ENCODE data around the gene HTR3B. TPM values are rescaled to one million over a fixed set of nuclear protein-coding genes. Genes with fewer than 3 reads are reported as not detected.
A peak's percentile ranks its signal among the peaks of the same experiment; 100 is the strongest.

HTR3B gene
- polyA plus RNA-seq, 1 of the 3 experiments (the other 2 are of a cell fraction), result not detected

DNA sequence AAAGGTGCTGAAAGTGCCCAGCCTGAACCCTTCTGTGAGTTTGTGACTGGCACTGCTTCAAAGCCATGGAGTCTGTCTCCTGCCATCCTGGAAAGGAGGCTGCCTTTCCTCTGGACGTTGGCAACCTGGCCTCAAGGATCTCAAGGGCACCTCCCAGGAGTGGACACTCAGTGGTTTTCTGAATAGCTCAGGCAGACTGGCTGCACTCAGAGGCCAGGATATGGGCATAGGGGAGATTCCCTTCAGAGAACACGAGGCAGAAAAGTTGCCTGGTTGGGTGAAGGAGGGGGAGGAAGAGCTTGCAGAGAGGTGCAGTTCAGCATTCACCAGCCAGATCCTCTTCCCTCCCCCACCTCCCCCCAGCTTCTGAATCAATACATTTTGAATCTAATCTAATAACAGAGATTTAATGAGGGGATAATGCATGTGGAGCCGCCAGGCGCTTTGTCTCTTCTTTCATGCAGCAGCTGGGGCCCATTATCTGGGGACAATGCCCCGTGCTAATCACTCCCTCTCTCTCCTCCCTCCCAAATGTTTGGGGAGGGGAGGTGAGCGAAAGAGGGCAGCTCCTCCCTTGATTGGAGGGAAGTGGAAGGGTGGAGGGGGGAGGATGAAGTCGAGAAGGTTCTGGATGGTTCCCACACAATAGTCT, 88.0 kb downstream of the HTR3B start:
- H4K20me1 ChIP-seq (ENCODE audit: insufficient read depth), result no peaks in the 10 kb centered on the region
- POLR2A ChIA-PET, result no interaction called here
- no peak overlapping the region for H3K4me3 ChIP-seq (ENCODE audit: low read depth in 2 of 2, low read length in 1 of 2)
- H3K79me2 ChIP-seq (ENCODE audit: insufficient read depth), result no peaks in the 10 kb centered on the region
- peaks cover 0 to 16% of the 10 kb centered on the region in 2 experiments; a peak in 1 of 4 replicates for H3K4me1 ChIP-seq (ENCODE audit: control insufficient read depth in 1 of 2, insufficient read depth in 2 of 2, low read depth in 1 of 2, low read length in 1 of 2)
- H2AFZ ChIP-seq (ENCODE audit: low read depth), result no peak overlapping the region
- 0 out of 2 replicates have a peak, but pooled peaks have one; percentile 7 for TF ChIP-seq GATA2 (CRISPR knock-in tag; IDR thresholded peaks at IDR 0.05)
- no peak for TF ChIP-seq TCF12 (IDR thresholded peaks at IDR 0.05)
- H3K36me3 ChIP-seq (replicated peaks in 1 of 2; ENCODE audit: control insufficient read depth in 1 of 2, insufficient read depth in 2 of 2, low read length in 1 of 2), result no peaks in the 10 kb centered on the region
- no peaks in the 10 kb centered on the region for H3F3A ChIP-seq (replicated peaks; ENCODE audit: insufficient read depth)
- CTCF ChIA-PET, result interaction anchor here (0.9 to 11.0 kb wide), 13 partner anchors 14 to 316 kb away, joined by 3 to 329 read pairs (median 6); partner anchors contain the start of gene HTR3A
- no peak overlapping the region for H3K4me2 ChIP-seq
- H3K27ac ChIP-seq (ENCODE audit: low read depth in 2 of 2, low read length in 1 of 2), result no peak overlapping the region
- no peaks in the 10 kb centered on the region for H3K9me3 ChIP-seq
- 2% methylated on average over 7 of the region's 7 CpGs for WGBS (ENCODE audit: low lambda C conversion rate)
- peak; percentile 59 for DNase-seq
- no peaks in the 10 kb centered on the region for H3K27me3 ChIP-seq (ENCODE audit: insufficient read depth)
- no peaks in the 10 kb centered on the region for H3K9me2 ChIP-seq
- H3K9ac ChIP-seq, result no peak overlapping the region

DNA sequence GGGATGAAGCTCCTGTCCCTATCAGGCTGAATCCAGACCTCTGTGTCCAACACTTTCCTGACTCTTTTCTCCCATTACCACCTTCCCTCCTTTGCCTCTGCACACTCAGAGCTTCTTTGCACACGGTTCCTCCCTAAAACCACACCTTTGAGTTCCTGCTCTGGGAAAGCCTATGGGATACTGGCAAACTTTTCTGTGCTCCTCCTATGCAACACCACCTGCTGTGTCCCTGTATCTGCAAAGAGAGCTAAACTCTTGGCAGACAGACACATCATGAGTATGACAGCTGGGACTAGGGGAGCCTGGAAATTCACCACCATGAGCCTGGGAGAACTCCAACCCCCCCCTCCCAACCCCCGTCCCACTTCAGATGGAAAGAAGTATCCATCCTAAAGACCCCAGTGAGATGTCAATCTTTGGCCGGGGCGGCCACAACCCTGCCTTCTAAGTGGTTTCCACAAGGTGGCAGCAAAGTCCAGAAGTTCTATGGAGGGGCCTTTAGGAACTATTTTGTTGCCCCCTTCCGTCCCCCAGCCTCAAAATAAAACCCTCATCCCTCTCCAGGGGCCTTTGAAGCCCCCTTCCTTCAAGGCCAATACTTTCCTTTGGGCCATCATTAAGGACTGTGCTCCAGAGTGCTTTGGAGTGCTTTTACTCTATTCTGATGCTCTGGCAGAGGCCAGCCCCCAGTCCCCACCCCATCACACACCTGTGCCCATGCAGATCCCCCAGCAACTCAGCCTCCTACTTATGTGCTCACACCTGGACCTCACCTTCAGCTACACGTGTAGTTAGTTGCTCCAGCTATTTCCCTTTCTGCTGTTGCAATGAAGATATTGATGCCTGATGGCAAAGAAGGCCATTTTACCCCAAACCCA, 89.7 kb downstream of the HTR3B start:
- Histone ChIP-seq H3K27ac (ENCODE audit: low read depth in 2 of 2, low read length in 1 of 2) (no peak overlapping the region), H3K79me2 (ENCODE audit: insufficient read depth) (no peaks in the 10 kb centered on the region), H3K9me2 (no peaks in the 10 kb centered on the region), H4K20me1 (ENCODE audit: insufficient read depth) (no peaks in the 10 kb centered on the region), H3K27me3 (ENCODE audit: insufficient read depth) (no peaks in the 10 kb centered on the region), H3K9ac (no peak overlapping the region), H3F3A (replicated peaks; ENCODE audit: insufficient read depth) (no peaks in the 10 kb centered on the region), H3K4me1 (ENCODE audit: control insufficient read depth in 1 of 2, insufficient read depth in 2 of 2, low read depth in 1 of 2, low read length in 1 of 2) (peaks cover 0 to 16% of the 10 kb centered on the region in 2 experiments; a peak in 1 of 4 replicates), H3K4me2 (no peak overlapping the region), H3K36me3 (replicated peaks in 1 of 2; ENCODE audit: control insufficient read depth in 1 of 2, insufficient read depth in 2 of 2, low read length in 1 of 2) (no peaks in the 10 kb centered on the region), H3K9me3 (no peaks in the 10 kb centered on the region), H2AFZ (ENCODE audit: low read depth) (no peak overlapping the region), H3K4me3 (ENCODE audit: low read depth in 2 of 2, low read length in 1 of 2) (no peak overlapping the region)
- ChIA-PET POLR2A (no interaction called here), CTCF (interaction anchor here (0.5 to 11.0 kb wide), 52 partner anchors 8 to 536 kb away, joined by 3 to 329 read pairs (median 4); partner anchors contain the start of genes HTR3A and HTR3B)
- TF ChIP-seq GABPA (IDR thresholded peaks at IDR 0.05; ENCODE audit: low read depth) (no peak), SMC3 (IDR thresholded peaks at IDR 0.05; ENCODE audit: low read depth, low read length) (peak; percentile 64), RAD21 (IDR thresholded peaks at IDR 0.05; ENCODE audit: low read length) (peak; percentile 74)
- TF ChIP-seq, protein P1, sequence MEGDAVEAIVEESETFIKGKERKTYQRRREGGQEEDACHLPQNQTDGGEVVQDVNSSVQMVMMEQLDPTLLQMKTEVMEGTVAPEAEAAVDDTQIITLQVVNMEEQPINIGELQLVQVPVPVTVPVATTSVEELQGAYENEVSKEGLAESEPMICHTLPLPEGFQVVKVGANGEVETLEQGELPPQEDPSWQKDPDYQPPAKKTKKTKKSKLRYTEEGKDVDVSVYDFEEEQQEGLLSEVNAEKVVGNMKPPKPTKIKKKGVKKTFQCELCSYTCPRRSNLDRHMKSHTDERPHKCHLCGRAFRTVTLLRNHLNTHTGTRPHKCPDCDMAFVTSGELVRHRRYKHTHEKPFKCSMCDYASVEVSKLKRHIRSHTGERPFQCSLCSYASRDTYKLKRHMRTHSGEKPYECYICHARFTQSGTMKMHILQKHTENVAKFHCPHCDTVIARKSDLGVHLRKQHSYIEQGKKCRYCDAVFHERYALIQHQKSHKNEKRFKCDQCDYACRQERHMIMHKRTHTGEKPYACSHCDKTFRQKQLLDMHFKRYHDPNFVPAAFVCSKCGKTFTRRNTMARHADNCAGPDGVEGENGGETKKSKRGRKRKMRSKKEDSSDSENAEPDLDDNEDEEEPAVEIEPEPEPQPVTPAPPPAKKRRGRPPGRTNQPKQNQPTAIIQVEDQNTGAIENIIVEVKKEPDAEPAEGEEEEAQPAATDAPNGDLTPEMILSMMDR (IDR thresholded peaks at IDR 0.05), result peak; percentile 79
- 0% methylated on average over 6 of the region's 6 CpGs for WGBS (ENCODE audit: low lambda C conversion rate)
- peak; percentile 71 for DNase-seq

Small RNAs within 50 kb of the gene (small RNA-seq; reads per million reads assigned to genes)
- 0 reads per million in 7 experiments for gene RNU6-1107P

Other genes starting within 250 kb of the HTR3B start
- 0.28 and 0.29 TPM in 2 replicates for gene TMPRSS5, start 198.5 kb upstream of the HTR3B start, polyA plus RNA-seq (2012; rRNA removed)
- 6.1 and 7.7 TPM in 2 replicates for gene ZW10, start 131.1 kb upstream of the HTR3B start, polyA plus RNA-seq (2012; rRNA removed)
- gene CLDN25, start 125.0 kb upstream of the HTR3B start, polyA plus RNA-seq (2012; rRNA removed), result not detected in 2 replicates
- 18.3 and 20.0 TPM in 2 replicates for gene USP28, start 29.2 kb upstream of the HTR3B start, polyA plus RNA-seq (2012; rRNA removed)
- gene HTR3A, start 70.3 kb downstream of the HTR3B start, polyA plus RNA-seq (2012; rRNA removed), result not detected in 2 replicates
- not detected in 2 replicates for gene ZBTB16, start 154.9 kb downstream of the HTR3B start, polyA plus RNA-seq (2012; rRNA removed)